ENCODE measurements around the gene CNOT6.

The CNOT6 gene

GRCh38 chr5:180580681-180581080 lies 86.5 kb downstream of the CNOT6 start:
- DNase-seq (no peak), ATAC-seq (ENCODE audit: insufficient read depth, low read depth) (no peak)
- Histone ChIP-seq H2AFZ (ENCODE audit: low read depth, low read length) (no peak overlapping the region), H4K20me1 (ENCODE audit: insufficient read depth, low read length) (no peaks in the 10 kb centered on the region), H3K36me3 (ENCODE audit: insufficient read depth, low read length) (peaks cover 21% of the 10 kb centered on the region), H3K79me2 (ENCODE audit: insufficient read depth, low read length) (no peaks in the 10 kb centered on the region), H3K4me1 (ENCODE audit: insufficient read depth, low read length) (no peaks in the 10 kb centered on the region), H3K4me3 (ENCODE audit: low read depth in 1 of 2, low read length in 2 of 2) (no peak overlapping the region), H3K9ac (ENCODE audit: low read depth, low read length) (no peak overlapping the region), H3K27ac (ENCODE audit: low read length) (no peak overlapping the region), H3K27me3 (ENCODE audit: insufficient read depth, low read length, poor library complexity) (no peaks in the 10 kb centered on the region), H3K4me2 (ENCODE audit: insufficient read depth, low read length) (no peak overlapping the region), H3K9me3 (ENCODE audit: insufficient read depth, low read length, severe bottlenecking) (no peaks in the 10 kb centered on the region)
- no peak for TF ChIP-seq EZH2 (IDR thresholded peaks at IDR 0.05; ENCODE audit: borderline replicate concordance, low read depth, low read length, severe bottlenecking)
- no peak for TF ChIP-seq CTCF (IDR thresholded peaks at IDR 0.05; ENCODE audit: borderline replicate concordance, extremely low read depth, low read length, poor library complexity, severe bottlenecking)

- Histone ChIP-seq H4K20me1 (ENCODE audit: insufficient read depth, low read length) (no peaks in the 10 kb centered on the region), H3K4me3 (ENCODE audit: low read depth in 1 of 2, low read length in 2 of 2) (no peak overlapping the region), H3K9me3 (ENCODE audit: insufficient read depth, low read length, severe bottlenecking) (no peaks in the 10 kb centered on the region), H3K79me2 (ENCODE audit: insufficient read depth, low read length) (no peaks in the 10 kb centered on the region), H3K4me1 (ENCODE audit: insufficient read depth, low read length) (no peaks in the 10 kb centered on the region), H3K36me3 (ENCODE audit: insufficient read depth, low read length) (peaks cover under 1% of the 10 kb centered on the region; the same call in 1 of the 2 replicates), H3K9ac (ENCODE audit: low read depth, low read length) (no peak overlapping the region), H3K4me2 (ENCODE audit: insufficient read depth, low read length) (no peak overlapping the region), H3K27ac (ENCODE audit: low read length) (no peak overlapping the region), H2AFZ (ENCODE audit: low read depth, low read length) (no peak overlapping the region), H3K27me3 (ENCODE audit: insufficient read depth, low read length, poor library complexity) (no peaks in the 10 kb centered on the region)
- ATAC-seq (ENCODE audit: insufficient read depth, low read depth) = no peak
- DNase-seq = no peak
- TF ChIP-seq CTCF (IDR thresholded peaks at IDR 0.05; ENCODE audit: borderline replicate concordance, extremely low read depth, low read length, poor library complexity, severe bottlenecking) = no peak
- TF ChIP-seq EZH2 (IDR thresholded peaks at IDR 0.05; ENCODE audit: borderline replicate concordance, low read depth, low read length, severe bottlenecking) = no peak
These were observed 89.6 kb downstream of the CNOT6 start for GRCh38 chr5:180583738-180584137.

- Histone ChIP-seq H3K4me3 (ENCODE audit: low read depth in 1 of 2, low read length in 2 of 2) (no peak overlapping the region), H3K4me1 (ENCODE audit: insufficient read depth, low read length) (no peaks in the 10 kb centered on the region), H2AFZ (ENCODE audit: low read depth, low read length) (no peak overlapping the region), H3K79me2 (ENCODE audit: insufficient read depth, low read length) (no peaks in the 10 kb centered on the region), H3K9me3 (ENCODE audit: insufficient read depth, low read length, severe bottlenecking) (no peaks in the 10 kb centered on the region), H3K27me3 (ENCODE audit: insufficient read depth, low read length, poor library complexity) (peaks cover 7% of the 10 kb centered on the region), H3K9ac (ENCODE audit: low read depth, low read length) (no peak overlapping the region), H3K27ac (ENCODE audit: low read length) (no peak overlapping the region), H4K20me1 (ENCODE audit: insufficient read depth, low read length) (no peaks in the 10 kb centered on the region), H3K36me3 (ENCODE audit: insufficient read depth, low read length) (no peaks in the 10 kb centered on the region), H3K4me2 (ENCODE audit: insufficient read depth, low read length) (no peak overlapping the region)
- TF ChIP-seq CTCF (IDR thresholded peaks at IDR 0.05; ENCODE audit: borderline replicate concordance, extremely low read depth, low read length, poor library complexity, severe bottlenecking) (no peak), EZH2 (IDR thresholded peaks at IDR 0.05; ENCODE audit: borderline replicate concordance, low read depth, low read length, severe bottlenecking) (no peak)
- ATAC-seq (ENCODE audit: insufficient read depth, low read depth) = no peak
- DNase-seq = no peak
These were observed 92.0 kb downstream of the CNOT6 start for GRCh38 chr5:180586204-180586603.

GRCh38 chr5:180586870-180587269 lies 92.7 kb downstream of the CNOT6 start:
- H3K9me3 ChIP-seq (ENCODE audit: insufficient read depth, low read length, severe bottlenecking) = no peaks in the 10 kb centered on the region
- no peak for TF ChIP-seq CTCF (IDR thresholded peaks at IDR 0.05; ENCODE audit: borderline replicate concordance, extremely low read depth, low read length, poor library complexity, severe bottlenecking)
- TF ChIP-seq EZH2 (IDR thresholded peaks at IDR 0.05; ENCODE audit: borderline replicate concordance, low read depth, low read length, severe bottlenecking) = no peak
- H3K4me2 ChIP-seq (ENCODE audit: insufficient read depth, low read length) = no peak overlapping the region
- H3K4me1 ChIP-seq (ENCODE audit: insufficient read depth, low read length) = no peaks in the 10 kb centered on the region
- H3K4me3 ChIP-seq (ENCODE audit: low read depth in 1 of 2, low read length in 2 of 2) = no peak overlapping the region
- no peaks in the 10 kb centered on the region for H3K79me2 ChIP-seq (ENCODE audit: insufficient read depth, low read length)
- no peaks in the 10 kb centered on the region for H4K20me1 ChIP-seq (ENCODE audit: insufficient read depth, low read length)
- no peak for ATAC-seq (ENCODE audit: insufficient read depth, low read depth)
- H2AFZ ChIP-seq (ENCODE audit: low read depth, low read length) = no peak overlapping the region
- H3K27me3 ChIP-seq (ENCODE audit: insufficient read depth, low read length, poor library complexity) = peaks cover 7% of the 10 kb centered on the region
- H3K36me3 ChIP-seq (ENCODE audit: insufficient read depth, low read length) = no peaks in the 10 kb centered on the region
- H3K9ac ChIP-seq (ENCODE audit: low read depth, low read length) = no peak overlapping the region
- no peak for DNase-seq
- no peak overlapping the region for H3K27ac ChIP-seq (ENCODE audit: low read length)
